ENCODE measurements around the gene PTPN21.

- TF ChIP-seq, protein P1, sequence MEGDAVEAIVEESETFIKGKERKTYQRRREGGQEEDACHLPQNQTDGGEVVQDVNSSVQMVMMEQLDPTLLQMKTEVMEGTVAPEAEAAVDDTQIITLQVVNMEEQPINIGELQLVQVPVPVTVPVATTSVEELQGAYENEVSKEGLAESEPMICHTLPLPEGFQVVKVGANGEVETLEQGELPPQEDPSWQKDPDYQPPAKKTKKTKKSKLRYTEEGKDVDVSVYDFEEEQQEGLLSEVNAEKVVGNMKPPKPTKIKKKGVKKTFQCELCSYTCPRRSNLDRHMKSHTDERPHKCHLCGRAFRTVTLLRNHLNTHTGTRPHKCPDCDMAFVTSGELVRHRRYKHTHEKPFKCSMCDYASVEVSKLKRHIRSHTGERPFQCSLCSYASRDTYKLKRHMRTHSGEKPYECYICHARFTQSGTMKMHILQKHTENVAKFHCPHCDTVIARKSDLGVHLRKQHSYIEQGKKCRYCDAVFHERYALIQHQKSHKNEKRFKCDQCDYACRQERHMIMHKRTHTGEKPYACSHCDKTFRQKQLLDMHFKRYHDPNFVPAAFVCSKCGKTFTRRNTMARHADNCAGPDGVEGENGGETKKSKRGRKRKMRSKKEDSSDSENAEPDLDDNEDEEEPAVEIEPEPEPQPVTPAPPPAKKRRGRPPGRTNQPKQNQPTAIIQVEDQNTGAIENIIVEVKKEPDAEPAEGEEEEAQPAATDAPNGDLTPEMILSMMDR (IDR thresholded peaks at IDR 0.05): no peak
- no peak for TF ChIP-seq POLR2A (IDR thresholded peaks at IDR 0.05)
These were observed 32.4 kb downstream of the PTPN21 start for GRCh38 chr14:88522393-88522792.

Measured in Peyer's patch (tissue), 4 donors.